ENCODE measurements around the gene PCDHGA12. TPM values are rescaled to one million over a fixed set of nuclear protein-coding genes. Genes with fewer than 3 reads are reported as not detected.
A peak's percentile ranks its signal among the peaks of the same experiment; 100 is the strongest.
"Not testable (repeated sequence)": the region's sequence is repeated elsewhere in the genome, so short reads cannot be mapped to it uniquely, and the experiment has no call there.

Gene PCDHGA12
- total and polyA plus RNA-seq, 10 donors, result 0.02 to 6.3 (median 4.8) TPM

- Histone ChIP-seq H3K27me3 (replicated peaks in 1 of 7) (peaks cover 0 to 96% (median 7%) of the 10 kb centered on the region in 7 donors), H3K9me3 (peaks cover 0 to 97% (median 96%) of the 10 kb centered on the region in 8 donors), H3K4me3 (peak overlapping the region in 1 of 8 donors; percentile 9), H3K27ac (no peak overlapping the region), H3K4me1 (no peaks in the 10 kb centered on the region), H3K36me3 (peaks cover 0 to 10% (median 0%) of the 10 kb centered on the region in 6 donors)
- TF ChIP-seq POLR2AphosphoS5 (IDR thresholded peaks at IDR 0.05) (no peak), POLR2A (IDR thresholded peaks at IDR 0.05) (no peak)
- TF ChIP-seq, protein P1, sequence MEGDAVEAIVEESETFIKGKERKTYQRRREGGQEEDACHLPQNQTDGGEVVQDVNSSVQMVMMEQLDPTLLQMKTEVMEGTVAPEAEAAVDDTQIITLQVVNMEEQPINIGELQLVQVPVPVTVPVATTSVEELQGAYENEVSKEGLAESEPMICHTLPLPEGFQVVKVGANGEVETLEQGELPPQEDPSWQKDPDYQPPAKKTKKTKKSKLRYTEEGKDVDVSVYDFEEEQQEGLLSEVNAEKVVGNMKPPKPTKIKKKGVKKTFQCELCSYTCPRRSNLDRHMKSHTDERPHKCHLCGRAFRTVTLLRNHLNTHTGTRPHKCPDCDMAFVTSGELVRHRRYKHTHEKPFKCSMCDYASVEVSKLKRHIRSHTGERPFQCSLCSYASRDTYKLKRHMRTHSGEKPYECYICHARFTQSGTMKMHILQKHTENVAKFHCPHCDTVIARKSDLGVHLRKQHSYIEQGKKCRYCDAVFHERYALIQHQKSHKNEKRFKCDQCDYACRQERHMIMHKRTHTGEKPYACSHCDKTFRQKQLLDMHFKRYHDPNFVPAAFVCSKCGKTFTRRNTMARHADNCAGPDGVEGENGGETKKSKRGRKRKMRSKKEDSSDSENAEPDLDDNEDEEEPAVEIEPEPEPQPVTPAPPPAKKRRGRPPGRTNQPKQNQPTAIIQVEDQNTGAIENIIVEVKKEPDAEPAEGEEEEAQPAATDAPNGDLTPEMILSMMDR (IDR thresholded peaks at IDR 0.05 in 8 of 11, conservative IDR thresholded peaks at IDR 0.05 in 3 of 11), result no peak
- intact Hi-C loops (cut with DNase I; ENCODE audit: low total_unique reads), result no loop called here
- 41 to 53% (median 47%) methylated on average over 51 to 77 of the region's 77 CpGs for WGBS, 5 donors
- no peak for DNase-seq
These were observed 40.9 kb upstream of the PCDHGA12 start for GRCh38 chr5:141389153-141390042.

GRCh38 chr5:141392429-141393198 is 37.7 kb upstream of the PCDHGA12 start, which contains the start of gene PCDHGA8:
PCDHGA8 (plus strand) TSS chr5:141392633; CDS start chr5:141392814, 181 bp downstream.
- intact Hi-C loops (cut with DNase I; ENCODE audit: low total_unique reads), result no loop called here
- peaks cover 0 to 10% (median 0%) of the 10 kb centered on the region in 6 donors for H3K36me3 ChIP-seq
- TF ChIP-seq POLR2A (IDR thresholded peaks at IDR 0.05) (no peak), POLR2AphosphoS5 (IDR thresholded peaks at IDR 0.05) (no peak)
- TF ChIP-seq, protein P1 (IDR thresholded peaks at IDR 0.05 in 8 of 11, conservative IDR thresholded peaks at IDR 0.05 in 3 of 11), result no peak
- peak within 1 kb of the TSS in 1 of 8 donors; percentile 6 for H3K4me3 ChIP-seq
- WGBS, 5 donors, result 29 to 36% (median 32%) methylated on average over 32 to 38 of the region's 38 CpGs
- H3K9me3 ChIP-seq, result peaks cover 0 to 96% (median 85%) of the 10 kb centered on the region in 8 donors
- DNase-seq, result no peak
- H3K27me3 ChIP-seq (replicated peaks in 1 of 7), result peaks cover 0 to 96% (median 11%) of the 10 kb centered on the region in 7 donors
- no peak within 1 kb of the TSS for H3K27ac ChIP-seq
- H3K4me1 ChIP-seq, result no peaks in the 10 kb centered on the region

DNA sequence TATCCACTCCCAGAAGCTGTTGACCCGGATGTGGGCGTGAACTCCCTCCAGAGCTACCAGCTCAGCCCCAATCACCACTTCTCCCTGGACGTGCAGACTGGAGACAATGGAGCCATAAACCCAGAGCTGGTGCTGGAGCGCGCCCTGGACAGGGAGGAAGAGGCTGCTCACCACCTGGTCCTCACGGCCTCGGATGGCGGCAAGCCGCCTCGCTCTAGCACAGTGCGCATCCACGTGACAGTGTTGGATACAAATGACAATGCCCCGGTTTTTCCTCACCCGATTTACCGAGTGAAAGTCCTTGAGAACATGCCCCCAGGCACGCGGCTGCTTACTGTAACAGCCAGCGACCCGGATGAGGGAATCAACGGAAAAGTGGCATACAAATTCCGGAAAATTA is 37.0 kb upstream of the PCDHGA12 start:
- WGBS, 5 donors, result 34 to 50% (median 42%) methylated on average over 20 to 21 of the region's 21 CpGs
- no peak overlapping the region for H3K4me3 ChIP-seq
- H3K27ac ChIP-seq, result no peak overlapping the region
- H3K36me3 ChIP-seq, result peaks cover 0 to 10% (median 0%) of the 10 kb centered on the region in 6 donors
- H3K9me3 ChIP-seq, result peaks cover 0 to 96% (median 86%) of the 10 kb centered on the region in 8 donors
- intact Hi-C loops (cut with DNase I; ENCODE audit: low total_unique reads), result no loop called here
- DNase-seq, result no peak
- TF ChIP-seq POLR2AphosphoS5 (IDR thresholded peaks at IDR 0.05) (no peak), POLR2A (IDR thresholded peaks at IDR 0.05) (no peak)
- peaks cover 0 to 96% (median 12%) of the 10 kb centered on the region in 7 donors for H3K27me3 ChIP-seq (replicated peaks in 1 of 7)
- H3K4me1 ChIP-seq, result no peaks in the 10 kb centered on the region

DNA sequence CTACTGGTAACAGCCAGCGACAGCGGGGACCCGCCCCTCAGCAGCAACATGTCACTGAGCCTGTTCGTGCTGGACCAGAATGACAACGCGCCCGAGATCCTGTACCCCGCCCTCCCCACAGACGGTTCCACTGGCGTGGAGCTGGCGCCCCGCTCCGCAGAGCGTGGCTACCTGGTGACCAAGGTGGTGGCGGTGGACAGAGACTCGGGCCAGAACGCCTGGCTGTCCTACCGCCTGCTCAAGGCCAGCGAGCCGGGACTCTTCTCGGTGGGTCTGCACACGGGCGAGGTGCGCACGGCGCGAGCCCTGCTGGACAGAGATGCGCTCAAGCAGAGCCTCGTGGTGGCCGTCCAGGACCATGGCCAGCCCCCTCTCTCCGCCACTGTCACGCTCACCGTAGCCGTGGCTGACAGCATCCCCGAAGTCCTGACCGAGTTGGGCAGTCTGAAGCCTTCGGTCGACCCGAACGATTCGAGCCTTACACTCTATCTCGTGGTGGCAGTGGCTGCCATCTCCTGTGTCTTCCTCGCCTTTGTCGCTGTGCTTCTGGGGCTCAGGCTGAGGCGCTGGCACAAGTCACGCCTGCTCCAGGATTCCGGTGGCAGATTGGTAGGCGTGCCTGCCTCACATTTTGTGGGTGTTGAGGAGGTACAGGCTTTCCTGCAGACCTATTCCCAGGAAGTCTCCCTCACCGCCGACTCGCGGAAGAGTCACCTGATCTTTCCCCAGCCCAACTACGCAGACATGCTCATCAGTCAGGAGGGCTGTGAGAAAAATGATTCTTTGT is 35.7 kb upstream of the PCDHGA12 start:
- intact Hi-C loops (cut with DNase I; ENCODE audit: low total_unique reads), result not testable (repeated sequence)

More for the DNA sequence above, 35.7 kb upstream of the PCDHGA12 start:
- not testable (repeated sequence) for H3K4me3 ChIP-seq, H3K4me1 ChIP-seq, H3K27ac ChIP-seq, DNase-seq, H3K36me3 ChIP-seq
- H3K9me3 ChIP-seq, result peaks cover 4 to 96% (median 85%) of the 10 kb centered on the region in 8 donors
- peaks cover 0 to 96% (median 15%) of the 10 kb centered on the region in 7 donors for H3K27me3 ChIP-seq (replicated peaks in 1 of 7)
- 38 to 45% (median 41%) methylated on average over 15 to 46 of the region's 53 CpGs for WGBS, 5 donors
